ENCODE data around the gene PCGF1. TPM values are rescaled to one million over a fixed set of nuclear protein-coding genes. Genes with fewer than 3 reads are reported as not detected.

Gene PCGF1
- total and polyA plus RNA-seq, 2 of the 13 experiments (the other 11 are each of a cell fraction or from before 2014, with no cell fraction given) = 20.4 to 22.6 TPM

DNA sequence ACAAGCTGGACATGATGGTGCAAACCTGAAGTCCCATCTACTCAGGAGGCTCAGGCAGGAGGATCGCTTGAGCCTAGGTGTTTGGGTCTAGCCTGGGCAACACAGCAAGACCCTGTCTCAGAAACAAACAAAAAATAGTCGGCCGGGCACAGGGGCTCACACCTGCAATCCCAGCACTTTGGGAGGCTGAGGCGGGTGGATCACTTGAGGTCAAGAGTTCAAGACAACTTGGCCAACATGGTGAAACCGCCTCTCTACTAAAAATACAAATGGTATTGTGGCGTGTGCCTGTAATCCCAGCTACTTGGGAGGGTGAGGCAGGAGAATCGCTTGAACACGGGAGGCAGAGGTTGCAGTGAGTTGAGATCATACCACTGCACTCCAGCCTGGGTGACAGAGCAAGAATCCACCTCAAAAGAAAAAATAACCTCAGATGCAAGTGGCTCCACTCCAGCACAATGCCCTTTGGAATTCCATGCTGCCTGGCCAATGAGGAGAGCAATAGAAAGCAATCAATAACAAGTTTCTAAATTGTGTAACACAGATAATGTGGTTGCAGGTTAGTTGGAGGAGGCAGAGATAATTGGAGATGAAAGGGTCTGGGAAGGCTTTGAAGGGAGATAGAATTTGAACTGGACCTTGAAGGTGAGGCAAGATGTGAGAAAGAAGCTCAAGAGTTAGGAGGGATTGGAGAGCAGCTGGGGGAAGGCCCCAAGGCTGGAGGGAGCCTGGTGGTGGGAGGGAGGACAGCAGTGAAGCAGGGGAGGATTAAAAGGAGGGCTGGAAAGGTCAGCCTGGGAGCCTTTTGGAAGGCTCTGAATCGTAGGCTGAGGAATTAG lies 18.6 kb downstream of the PCGF1 start (continued):
- TF ChIP-seq, protein P1, sequence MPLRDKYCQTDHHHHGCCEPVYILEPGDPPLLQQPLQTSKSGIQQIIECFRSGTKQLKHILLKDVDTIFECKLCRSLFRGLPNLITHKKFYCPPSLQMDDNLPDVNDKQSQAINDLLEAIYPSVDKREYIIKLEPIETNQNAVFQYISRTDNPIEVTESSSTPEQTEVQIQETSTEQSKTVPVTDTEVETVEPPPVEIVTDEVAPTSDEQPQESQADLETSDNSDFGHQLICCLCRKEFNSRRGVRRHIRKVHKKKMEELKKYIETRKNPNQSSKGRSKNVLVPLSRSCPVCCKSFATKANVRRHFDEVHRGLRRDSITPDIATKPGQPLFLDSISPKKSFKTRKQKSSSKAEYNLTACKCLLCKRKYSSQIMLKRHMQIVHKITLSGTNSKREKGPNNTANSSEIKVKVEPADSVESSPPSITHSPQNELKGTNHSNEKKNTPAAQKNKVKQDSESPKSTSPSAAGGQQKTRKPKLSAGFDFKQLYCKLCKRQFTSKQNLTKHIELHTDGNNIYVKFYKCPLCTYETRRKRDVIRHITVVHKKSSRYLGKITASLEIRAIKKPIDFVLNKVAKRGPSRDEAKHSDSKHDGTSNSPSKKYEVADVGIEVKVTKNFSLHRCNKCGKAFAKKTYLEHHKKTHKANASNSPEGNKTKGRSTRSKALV (CRISPR knock-in tag; IDR thresholded peaks at IDR 0.05) = no peak
- no peak for TF ChIP-seq FOSL1 (CRISPR knock-in tag; IDR thresholded peaks at IDR 0.05; ENCODE audit: borderline replicate concordance)
- TF ChIP-seq, protein P2, sequence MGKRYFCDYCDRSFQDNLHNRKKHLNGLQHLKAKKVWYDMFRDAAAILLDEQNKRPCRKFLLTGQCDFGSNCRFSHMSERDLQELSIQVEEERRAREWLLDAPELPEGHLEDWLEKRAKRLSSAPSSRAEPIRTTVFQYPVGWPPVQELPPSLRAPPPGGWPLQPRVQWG (CRISPR knock-in tag; IDR thresholded peaks at IDR 0.05; ENCODE audit: borderline replicate concordance, low read depth) = no peak
- TF ChIP-seq ZNF619 (CRISPR knock-in tag; IDR thresholded peaks at IDR 0.05) = peak; percentile 67; the same call in 1 of the 2 replicates
- TF ChIP-seq ZBTB20 (CRISPR knock-in tag; IDR thresholded peaks at IDR 0.05; ENCODE audit: borderline replicate concordance, low read depth) = 0 out of 2 replicates have a peak, but pooled peaks have one; percentile 27
- no peak for TF ChIP-seq ZNF75D (CRISPR knock-in tag; IDR thresholded peaks at IDR 0.05; ENCODE audit: borderline replicate concordance)
- TF ChIP-seq, protein P3, sequence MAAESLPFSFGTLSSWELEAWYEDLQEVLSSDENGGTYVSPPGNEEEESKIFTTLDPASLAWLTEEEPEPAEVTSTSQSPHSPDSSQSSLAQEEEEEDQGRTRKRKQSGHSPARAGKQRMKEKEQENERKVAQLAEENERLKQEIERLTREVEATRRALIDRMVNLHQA (CRISPR knock-in tag; IDR thresholded peaks at IDR 0.05) = no peak
- peak; percentile 64; the same call in 1 of the 2 replicates for TF ChIP-seq ZNF124 (CRISPR knock-in tag; IDR thresholded peaks at IDR 0.05)
- TF ChIP-seq ATF7 (IDR thresholded peaks at IDR 0.05) = peak; percentile 54
- no peak for TF ChIP-seq ATF7 (CRISPR knock-in tag; IDR thresholded peaks at IDR 0.05)
- TF ChIP-seq, protein P4, sequence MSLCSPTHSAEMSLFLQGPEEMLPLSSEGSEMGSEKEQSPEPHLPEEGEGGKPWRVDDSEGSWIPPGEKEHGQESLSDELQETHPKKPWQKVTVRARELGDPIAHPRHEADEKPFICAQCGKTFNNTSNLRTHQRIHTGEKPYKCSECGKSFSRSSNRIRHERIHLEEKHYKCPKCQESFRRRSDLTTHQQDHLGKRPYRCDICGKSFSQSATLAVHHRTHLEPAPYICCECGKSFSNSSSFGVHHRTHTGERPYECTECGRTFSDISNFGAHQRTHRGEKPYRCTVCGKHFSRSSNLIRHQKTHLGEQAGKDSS (CRISPR knock-in tag; IDR thresholded peaks at IDR 0.05; ENCODE audit: borderline replicate concordance, low read depth) = no peak
- peak; percentile 93 for TF ChIP-seq ISL2 (CRISPR knock-in tag; IDR thresholded peaks at IDR 0.05)
- TF ChIP-seq TFDP1 (CRISPR knock-in tag; IDR thresholded peaks at IDR 0.05; ENCODE audit: borderline replicate concordance) = no peak; the same call in 1 of the 2 replicates
- TF ChIP-seq RBAK (CRISPR knock-in tag; IDR thresholded peaks at IDR 0.05) = peak; percentile 18; the same call in 1 of the 2 replicates
- no peak for TF ChIP-seq ZIK1 (CRISPR knock-in tag; IDR thresholded peaks at IDR 0.05; ENCODE audit: borderline replicate concordance, low read depth)
- no peak for TF ChIP-seq ATAD3A (CRISPR knock-in tag; IDR thresholded peaks at IDR 0.05)
- TF ChIP-seq ZKSCAN1 (IDR thresholded peaks at IDR 0.05; ENCODE audit: low read length) = 0 out of 2 replicates have a peak, but pooled peaks have one; percentile 10
- TF ChIP-seq HMGA1 (CRISPR knock-in tag; conservative IDR thresholded peaks at IDR 0.05) = no peak
- no peak for TF ChIP-seq HOXA5 (CRISPR knock-in tag; IDR thresholded peaks at IDR 0.05)
- TF ChIP-seq, protein P5, sequence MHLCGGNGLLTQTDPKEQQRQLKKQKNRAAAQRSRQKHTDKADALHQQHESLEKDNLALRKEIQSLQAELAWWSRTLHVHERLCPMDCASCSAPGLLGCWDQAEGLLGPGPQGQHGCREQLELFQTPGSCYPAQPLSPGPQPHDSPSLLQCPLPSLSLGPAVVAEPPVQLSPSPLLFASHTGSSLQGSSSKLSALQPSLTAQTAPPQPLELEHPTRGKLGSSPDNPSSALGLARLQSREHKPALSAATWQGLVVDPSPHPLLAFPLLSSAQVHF (CRISPR knock-in tag; IDR thresholded peaks at IDR 0.05) = peak; percentile 62; the same call in 1 of the 2 replicates
- TF ChIP-seq, protein P6, sequence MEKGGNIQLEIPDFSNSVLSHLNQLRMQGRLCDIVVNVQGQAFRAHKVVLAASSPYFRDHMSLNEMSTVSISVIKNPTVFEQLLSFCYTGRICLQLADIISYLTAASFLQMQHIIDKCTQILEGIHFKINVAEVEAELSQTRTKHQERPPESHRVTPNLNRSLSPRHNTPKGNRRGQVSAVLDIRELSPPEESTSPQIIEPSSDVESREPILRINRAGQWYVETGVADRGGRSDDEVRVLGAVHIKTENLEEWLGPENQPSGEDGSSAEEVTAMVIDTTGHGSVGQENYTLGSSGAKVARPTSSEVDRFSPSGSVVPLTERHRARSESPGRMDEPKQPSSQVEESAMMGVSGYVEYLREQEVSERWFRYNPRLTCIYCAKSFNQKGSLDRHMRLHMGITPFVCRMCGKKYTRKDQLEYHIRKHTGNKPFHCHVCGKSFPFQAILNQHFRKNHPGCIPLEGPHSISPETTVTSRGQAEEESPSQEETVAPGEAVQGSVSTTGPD (CRISPR knock-in tag; IDR thresholded peaks at IDR 0.05) = no peak
- TF ChIP-seq MBNL3 (CRISPR knock-in tag; conservative IDR thresholded peaks at IDR 0.05) = no peak
- TF ChIP-seq PHB2 (IDR thresholded peaks at IDR 0.05; ENCODE audit: partially characterized antibody) = no peak
